Measurements from ENCODE around the gene SLC39A11.

The SLC39A11 gene

DNA sequence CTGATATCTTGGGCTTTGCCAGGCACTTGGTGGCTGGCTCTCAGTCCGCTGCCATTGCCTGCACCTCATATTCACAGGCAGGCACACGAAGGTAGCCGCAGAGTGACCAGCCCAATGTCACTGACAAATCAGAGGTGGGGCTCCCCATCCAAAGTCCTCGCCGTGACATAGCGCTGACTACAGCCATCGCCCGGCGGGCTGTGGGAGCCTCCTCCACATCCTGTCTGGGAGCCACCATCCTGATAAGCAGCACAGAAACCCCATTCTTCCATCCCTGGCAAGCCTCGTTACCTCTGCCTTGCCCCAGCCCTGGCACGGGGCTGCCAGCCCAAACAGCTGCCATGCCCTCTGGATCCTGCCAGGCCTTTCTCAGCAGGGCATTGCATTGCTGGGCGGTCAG lies 437.8 kb downstream of the SLC39A11 start:
- no peaks in the 10 kb centered on the region for H3K4me1 ChIP-seq (ENCODE audit: low read length)
- H3K27ac ChIP-seq (ENCODE audit: low read length): no peak overlapping the region
- no peak overlapping the region for H3K4me2 ChIP-seq (ENCODE audit: low read depth, low read length)
- H3K4me3 ChIP-seq (ENCODE audit: low read length): no peak overlapping the region
- H3K36me3 ChIP-seq (replicated peaks; ENCODE audit: insufficient read depth, low read length): no peaks in the 10 kb centered on the region
- no peaks in the 10 kb centered on the region for H4K20me1 ChIP-seq (ENCODE audit: insufficient read depth, low read length)
- TF ChIP-seq EZH2phosphoT487 (IDR thresholded peaks at IDR 0.05; ENCODE audit: low read length) (no peak), EZH2 (optimal IDR thresholded peaks at IDR 0.05; ENCODE audit: low read depth, low read length) (no peak)
- TF ChIP-seq, protein P1, sequence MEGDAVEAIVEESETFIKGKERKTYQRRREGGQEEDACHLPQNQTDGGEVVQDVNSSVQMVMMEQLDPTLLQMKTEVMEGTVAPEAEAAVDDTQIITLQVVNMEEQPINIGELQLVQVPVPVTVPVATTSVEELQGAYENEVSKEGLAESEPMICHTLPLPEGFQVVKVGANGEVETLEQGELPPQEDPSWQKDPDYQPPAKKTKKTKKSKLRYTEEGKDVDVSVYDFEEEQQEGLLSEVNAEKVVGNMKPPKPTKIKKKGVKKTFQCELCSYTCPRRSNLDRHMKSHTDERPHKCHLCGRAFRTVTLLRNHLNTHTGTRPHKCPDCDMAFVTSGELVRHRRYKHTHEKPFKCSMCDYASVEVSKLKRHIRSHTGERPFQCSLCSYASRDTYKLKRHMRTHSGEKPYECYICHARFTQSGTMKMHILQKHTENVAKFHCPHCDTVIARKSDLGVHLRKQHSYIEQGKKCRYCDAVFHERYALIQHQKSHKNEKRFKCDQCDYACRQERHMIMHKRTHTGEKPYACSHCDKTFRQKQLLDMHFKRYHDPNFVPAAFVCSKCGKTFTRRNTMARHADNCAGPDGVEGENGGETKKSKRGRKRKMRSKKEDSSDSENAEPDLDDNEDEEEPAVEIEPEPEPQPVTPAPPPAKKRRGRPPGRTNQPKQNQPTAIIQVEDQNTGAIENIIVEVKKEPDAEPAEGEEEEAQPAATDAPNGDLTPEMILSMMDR (IDR thresholded peaks at IDR 0.05; ENCODE audit: low read length): no peak
- no peaks in the 10 kb centered on the region for H3K9me3 ChIP-seq (replicated peaks; ENCODE audit: insufficient read depth, low read length)
- no peaks in the 10 kb centered on the region for H3K79me2 ChIP-seq (ENCODE audit: low read length)
- H3F3A ChIP-seq (ENCODE audit: insufficient read depth, low read length): no peaks in the 10 kb centered on the region
- no peak for DNase-seq
- no peak overlapping the region for H3K9ac ChIP-seq (ENCODE audit: low read length)
- no peak overlapping the region for H2AFZ ChIP-seq (ENCODE audit: low read length)
- H3K27me3 ChIP-seq (replicated peaks; ENCODE audit: insufficient read depth, low read length): no peaks in the 10 kb centered on the region
- H3K9me2 ChIP-seq (replicated peaks; ENCODE audit: insufficient read depth, low read length): no peaks in the 10 kb centered on the region

- Histone ChIP-seq H3K4me2 (ENCODE audit: low read depth, low read length) (no peak overlapping the region), H3F3A (ENCODE audit: insufficient read depth, low read length) (no peaks in the 10 kb centered on the region), H2AFZ (ENCODE audit: low read length) (no peak overlapping the region), H4K20me1 (ENCODE audit: insufficient read depth, low read length) (no peaks in the 10 kb centered on the region), H3K9me3 (replicated peaks; ENCODE audit: insufficient read depth, low read length) (no peaks in the 10 kb centered on the region), H3K9ac (ENCODE audit: low read length) (no peak overlapping the region), H3K27ac (ENCODE audit: low read length) (no peak overlapping the region), H3K27me3 (replicated peaks; ENCODE audit: insufficient read depth, low read length) (no peaks in the 10 kb centered on the region), H3K9me2 (replicated peaks; ENCODE audit: insufficient read depth, low read length) (no peaks in the 10 kb centered on the region), H3K4me3 (ENCODE audit: low read length) (no peak overlapping the region), H3K79me2 (ENCODE audit: low read length) (no peaks in the 10 kb centered on the region), H3K4me1 (ENCODE audit: low read length) (no peaks in the 10 kb centered on the region), H3K36me3 (replicated peaks; ENCODE audit: insufficient read depth, low read length) (no peaks in the 10 kb centered on the region)
- TF ChIP-seq EZH2 (optimal IDR thresholded peaks at IDR 0.05; ENCODE audit: low read depth, low read length): no peak
- no peak for TF ChIP-seq EZH2phosphoT487 (IDR thresholded peaks at IDR 0.05; ENCODE audit: low read length)
- TF ChIP-seq, protein P1 (IDR thresholded peaks at IDR 0.05; ENCODE audit: low read length): no peak
- no peak for DNase-seq
Observed at GRCh38 chr17:72651988-72652387, 440.5 kb downstream of the SLC39A11 start.

DNA sequence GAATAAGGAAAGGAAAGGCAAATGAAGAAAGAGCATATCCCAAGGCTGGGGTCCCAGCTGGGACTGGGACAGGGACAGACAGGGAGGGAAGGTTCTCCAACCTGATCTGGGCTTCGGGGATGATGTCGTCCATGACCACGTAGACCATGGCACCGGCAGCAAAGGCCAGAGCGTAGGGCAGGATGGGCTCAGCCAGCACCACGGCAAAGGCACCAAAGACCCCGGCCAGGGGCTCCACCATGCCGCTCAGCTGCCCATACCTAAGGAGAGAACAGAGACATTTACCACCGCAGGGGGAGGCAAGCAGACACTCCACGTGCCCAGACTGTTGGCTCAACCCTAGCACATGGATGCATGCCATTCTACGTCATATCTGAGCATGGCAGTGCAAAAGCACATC lies 443.8 kb downstream of the SLC39A11 start:
- no peak for DNase-seq
- Histone ChIP-seq H3K4me1 (ENCODE audit: low read length) (no peaks in the 10 kb centered on the region), H3F3A (ENCODE audit: insufficient read depth, low read length) (no peaks in the 10 kb centered on the region), H3K79me2 (ENCODE audit: low read length) (no peaks in the 10 kb centered on the region), H3K27ac (ENCODE audit: low read length) (no peak overlapping the region), H3K9ac (ENCODE audit: low read length) (no peak overlapping the region), H3K36me3 (replicated peaks; ENCODE audit: insufficient read depth, low read length) (no peaks in the 10 kb centered on the region), H3K4me2 (ENCODE audit: low read depth, low read length) (no peak overlapping the region), H3K4me3 (ENCODE audit: low read length) (no peak overlapping the region), H3K27me3 (replicated peaks; ENCODE audit: insufficient read depth, low read length) (no peaks in the 10 kb centered on the region), H4K20me1 (ENCODE audit: insufficient read depth, low read length) (no peaks in the 10 kb centered on the region), H3K9me2 (replicated peaks; ENCODE audit: insufficient read depth, low read length) (no peaks in the 10 kb centered on the region), H3K9me3 (replicated peaks; ENCODE audit: insufficient read depth, low read length) (no peaks in the 10 kb centered on the region), H2AFZ (ENCODE audit: low read length) (no peak overlapping the region)
- TF ChIP-seq, protein P1 (IDR thresholded peaks at IDR 0.05; ENCODE audit: low read length): no peak
- TF ChIP-seq EZH2 (optimal IDR thresholded peaks at IDR 0.05; ENCODE audit: low read depth, low read length) (no peak), EZH2phosphoT487 (IDR thresholded peaks at IDR 0.05; ENCODE audit: low read length) (no peak)

All from MM.1S (cell line).